Activated CD8-positive, alpha-beta memory T cell treated with anti-CD3 and anti-CD28 coated beads for 48 hours (primary cell): ENCODE measurements around the gene PFDN4.

ENCODE experiments used
- DNase-seq, 3 experiments: peaks; one replicate each; pipeline ENCODE4 v3.0.0-alpha.2; 2020; ENCODE audit warnings: low read depth in 2 of 3, low spot score in 2 of 3

PFDN4 gene

GRCh38 chr20:54200487-54201267 lies 7.2 kb upstream of the PFDN4 start:
- DNase-seq: no peak

GRCh38 chr20:54201268-54201846 lies 6.5 kb upstream of the PFDN4 start:
- DNase-seq: no peak

- DNase-seq: no peak
Observed at GRCh38 chr20:54203281-54203680, 4.6 kb upstream of the PFDN4 start.

GRCh38 chr20:54204063-54204462 lies 3.8 kb upstream of the PFDN4 start:
- no peak for DNase-seq

- no peak for DNase-seq
Observed at GRCh38 chr20:54204481-54204880, 3.4 kb upstream of the PFDN4 start.

- DNase-seq: no peak
Observed at GRCh38 chr20:54205450-54205849, 2.4 kb upstream of the PFDN4 start.

GRCh38 chr20:54207053-54207742 lies 689 bp upstream of the PFDN4 start:
- DNase-seq: no peak

- DNase-seq: no peak
Observed at GRCh38 chr20:54208548-54209176, 775 bp downstream of the PFDN4 start.

- DNase-seq: no peak
Observed at GRCh38 chr20:54209216-54209813, 1.4 kb downstream of the PFDN4 start.

- DNase-seq: no peak
Observed at GRCh38 chr20:54212226-54212625, 4.3 kb downstream of the PFDN4 start.

GRCh38 chr20:54212871-54213270 lies 5.0 kb downstream of the PFDN4 start:
- DNase-seq: no peak

- DNase-seq: no peak
Observed at GRCh38 chr20:54214566-54214965, 6.7 kb downstream of the PFDN4 start.

GRCh38 chr20:54215157-54215789 lies 7.4 kb downstream of the PFDN4 start:
- DNase-seq: no peak

GRCh38 chr20:54217762-54218161 lies 9.9 kb downstream of the PFDN4 start:
- DNase-seq: no peak

- DNase-seq: no peak
Observed at GRCh38 chr20:54218470-54218869, 10.6 kb downstream of the PFDN4 start.

- DNase-seq: no peak
Observed at GRCh38 chr20:54219751-54220426, 12.0 kb downstream of the PFDN4 start.

GRCh38 chr20:54220722-54221121 lies 12.8 kb downstream of the PFDN4 start:
- DNase-seq: no peak

- DNase-seq: no peak
Observed at GRCh38 chr20:54221353-54221752, 13.5 kb downstream of the PFDN4 start.

GRCh38 chr20:54221996-54222890 lies 14.4 kb downstream of the PFDN4 start:
- no peak for DNase-seq
